SK-N-SH (cell line): ENCODE measurements around the gene CLEC9A. TPM values are rescaled to one million over a fixed set of nuclear protein-coding genes. Genes with fewer than 3 reads are reported as not detected.

Source experiments
- CTCF ChIA-PET: fragments of 300-600, 350-600 bp; formaldehyde crosslinking; extraction: SDS; loops from one replicate; lab custom pipeline; 2021; lab: Yijun Ruan, JAX
- POLR2A ChIA-PET: fragments of 350-600 bp; sonication (Branson Sonifier 250); formaldehyde crosslinking; extraction: SDS; loops from one replicate; lab custom pipeline; 2020; ENCODE audit warnings: antibody characterized with exemption, inconsistent platforms; lab: Yijun Ruan, JAX
- DNase-seq: peaks from one replicate; pipeline ENCODE4 v3.0.0; 2012
- H2AFZ ChIP-seq: fragments of 200-600 bp; sonication (generic); 2 replicates; pipeline ENCODE4 v1.8.1; 2016; ENCODE audit warnings: antibody characterized with exemption, mild to moderate bottlenecking, low read depth
- H3F3A ChIP-seq: fragments of 200-600 bp; sonication (generic); replicated peaks from 2 replicates; pipeline ENCODE3; 2016; ENCODE audit warnings: antibody characterized with exemption, mild to moderate bottlenecking; ENCODE audit not compliant: insufficient read depth
- H3K27ac ChIP-seq, 2 experiments: fragments of 200-500 bp in 1 of 2; fragments of 200-600 bp in 1 of 2; sonication (Bioruptor generic) in 1 of 2; sonication (generic), shearing (Covaris generic) in 1 of 2; 2 replicates each; pipeline versions ENCODE4 v1.5.1 to v1.6.1; 2014 to 2016; ENCODE audit warnings: low read depth in 2 of 2, inconsistent platforms in 1 of 2, low read length in 1 of 2, mild to moderate bottlenecking in 1 of 2, mixed read lengths in 1 of 2
- H3K27me3 ChIP-seq: fragments of 200-600 bp; sonication (generic), shearing (Covaris generic); 2 replicates; pipeline ENCODE4 v1.6.1; 2016; ENCODE audit warnings: mixed run types; ENCODE audit not compliant: insufficient read depth
- H3K36me3 ChIP-seq, 2 experiments: fragments of 200-500 bp in 1 of 2; fragments of 200-600 bp in 1 of 2; sonication (Bioruptor generic) in 1 of 2; sonication (generic) in 1 of 2; replicated peaks in 1 of 2; 2 replicates each; pipeline versions ENCODE3 to v1.5.1; 2014 to 2016; ENCODE audit warnings: low read length in 1 of 2, mild to moderate bottlenecking in 1 of 2; ENCODE audit not compliant: insufficient read depth in 2 of 2, control insufficient read depth in 1 of 2
- H3K4me1 ChIP-seq, 2 experiments: fragments of 200-500 bp in 1 of 2; fragments of 200-600 bp in 1 of 2; sonication (Bioruptor generic) in 1 of 2; sonication (generic), shearing (Covaris generic) in 1 of 2; 2 replicates each; pipeline versions ENCODE4 v1.5.1 to v1.6.1; 2014 to 2016; ENCODE audit warnings: low read depth in 1 of 2, low read length in 1 of 2, mixed run types in 1 of 2; ENCODE audit not compliant: insufficient read depth in 2 of 2, control insufficient read depth in 1 of 2
- H3K4me2 ChIP-seq: fragments of 200-600 bp; sonication (generic), shearing (Covaris generic); 2 replicates; pipeline ENCODE4 v1.6.1; 2017; ENCODE audit warnings: mixed run types
- H3K4me3 ChIP-seq, 2 experiments: fragments of 200-500 bp in 1 of 2; fragments of 200-600 bp in 1 of 2; sonication (Bioruptor generic) in 1 of 2; sonication (generic), shearing (Covaris generic) in 1 of 2; 2 replicates each; pipeline versions ENCODE4 v1.5.1 to v1.8.1; 2014 to 2016; ENCODE audit warnings: low read depth in 2 of 2, inconsistent platforms in 1 of 2, low read length in 1 of 2, mild to moderate bottlenecking in 1 of 2, mixed read lengths in 1 of 2, moderate library complexity in 1 of 2
- H3K79me2 ChIP-seq: fragments of 200-600 bp; sonication (generic); 2 replicates; pipeline ENCODE4 v1.8.1; 2017; ENCODE audit warnings: mild to moderate bottlenecking; ENCODE audit not compliant: insufficient read depth
- H3K9ac ChIP-seq: fragments of 200-600 bp; sonication (generic); 2 replicates; pipeline ENCODE4 v1.6.1; 2017; ENCODE audit warnings: mixed run types
- H3K9me2 ChIP-seq: fragments of 200-600 bp; sonication (generic); 2 replicates; pipeline ENCODE4 v1.6.1; 2017; ENCODE audit warnings: mixed run types
- H3K9me3 ChIP-seq: fragments of 200-600 bp; sonication (generic); 2 replicates; pipeline ENCODE4 v1.6.1; 2017; ENCODE audit warnings: mixed run types, mild to moderate bottlenecking, moderate library complexity
- H4K20me1 ChIP-seq: fragments of 200-600 bp; sonication (generic); 2 replicates; pipeline ENCODE4 v1.6.1; 2017; ENCODE audit warnings: mild to moderate bottlenecking, mixed run types; ENCODE audit not compliant: insufficient read depth
- CHD2 ChIP-seq: fragments of 150-350 bp; IDR thresholded peaks from 2 replicates; pipeline ENCODE4 v1.6.1; 2018; ENCODE audit warnings: low read length; ENCODE audit not compliant: partially characterized antibody
- CTCF ChIP-seq: fragments of 200-600 bp; sonication (generic); IDR thresholded peaks from 2 replicates; pipeline ENCODE4 v1.6.1; 2017; ENCODE audit warnings: antibody characterized with exemption, mild to moderate bottlenecking, moderate library complexity
- ELF1 ChIP-seq: IDR thresholded peaks from 2 replicates; pipeline ENCODE4 v1.4.0; 2012
- FOSL2 ChIP-seq: IDR thresholded peaks from 2 replicates; pipeline ENCODE4 v1.4.0; 2012; ENCODE audit warnings: low read depth, mild to moderate bottlenecking, moderate library complexity, borderline replicate concordance
- FOXM1 ChIP-seq: IDR thresholded peaks from 2 replicates; pipeline ENCODE4 v1.4.0; 2012; ENCODE audit warnings: low read depth, mild to moderate bottlenecking
- GATA2 ChIP-seq: sonication (generic); formaldehyde crosslinking; IDR thresholded peaks from 2 replicates; pipeline ENCODE4 v1.5.0; 2020; ENCODE audit warnings: mild to moderate bottlenecking, missing genetic modification reagents
- JUND ChIP-seq: IDR thresholded peaks from 2 replicates; pipeline ENCODE4 v1.4.0; 2012
- NRF1 ChIP-seq: IDR thresholded peaks from 2 replicates; pipeline ENCODE4 v1.6.1; 2012; ENCODE audit warnings: low read depth, mild to moderate bottlenecking, low read length
- PBX3 ChIP-seq: IDR thresholded peaks from 2 replicates; pipeline ENCODE4; 2012
- POLR2AphosphoS5 ChIP-seq: IDR thresholded peaks from 2 replicates; pipeline ENCODE4 v1.6.1; 2012; ENCODE audit warnings: low read depth, low read length
- RCOR1 ChIP-seq: fragments of 150-350 bp; IDR thresholded peaks from 2 replicates; pipeline ENCODE4 v1.6.1; 2017; ENCODE audit warnings: antibody characterized with exemption, low read length
- RFX5 ChIP-seq: IDR thresholded peaks from 2 replicates; pipeline ENCODE4 v1.6.1; 2012; ENCODE audit warnings: mild to moderate bottlenecking, improper control_type of control experiment, low read length
- SIN3A ChIP-seq: IDR thresholded peaks from 2 replicates; pipeline ENCODE4 v1.6.1; 2012; ENCODE audit warnings: low read depth, mild to moderate bottlenecking, low read length, moderate library complexity, borderline replicate concordance
- SMC3 ChIP-seq: IDR thresholded peaks from 2 replicates; pipeline ENCODE4 v1.6.1; 2012; ENCODE audit warnings: low read depth, low read length, improper control_type of control experiment
- TAF1 ChIP-seq: IDR thresholded peaks from 2 replicates; pipeline ENCODE4 v1.6.1; 2012; ENCODE audit warnings: low read depth, mild to moderate bottlenecking, low read length, moderate library complexity, borderline replicate concordance
- TEAD4 ChIP-seq: IDR thresholded peaks from 2 replicates; pipeline ENCODE4 v1.4.0; 2012; ENCODE audit warnings: mild to moderate bottlenecking, borderline replicate concordance; ENCODE audit not compliant: insufficient read depth
- USF2 ChIP-seq: fragments of 150-350 bp; IDR thresholded peaks from 2 replicates; pipeline ENCODE4 v1.6.1; 2017; ENCODE audit warnings: antibody characterized with exemption, low read length, low read depth, borderline replicate concordance
- YY1 ChIP-seq: IDR thresholded peaks from 2 replicates; pipeline ENCODE4 v1.4.0; 2012; ENCODE audit warnings: low read depth, mild to moderate bottlenecking
- WGBS: methylation state at CpG from one replicate; pipeline ENCODE4 v1.1.6; 2017; ENCODE audit warnings: low lambda C conversion rate; 5-methylcytosine and 5-hydroxymethylcytosine counted together
- polyA plus RNA-seq, 3 experiments: library from polyadenylated mRNA; depleted of rRNA; stranded (reverse); fragments of >200 nt; gene quantifications; 2 replicates each; pipeline ENCODE4 v1.2.3, GENCODE V29; 2012

The CLEC9A gene
- polyA plus RNA-seq, 1 of the 3 experiments (the other 2 are of a cell fraction), result not detected

- Histone ChIP-seq H3K9ac (no peak overlapping the region), H3K27me3 (no peaks in the 10 kb centered on the region), H3K4me1 (no peaks in the 10 kb centered on the region), H3F3A (no peaks in the 10 kb centered on the region), H3K9me3 (no peaks in the 10 kb centered on the region), H3K9me2 (no peaks in the 10 kb centered on the region), H3K4me3 (no peak overlapping the region), H3K4me2 (no peak overlapping the region), H2AFZ (no peak overlapping the region), H3K79me2 (no peaks in the 10 kb centered on the region), H3K27ac (no peak overlapping the region), H4K20me1 (no peaks in the 10 kb centered on the region), H3K36me3 (no peaks in the 10 kb centered on the region)
- POLR2A ChIA-PET, result no interaction called here
- CTCF ChIA-PET, result no interaction called here
- TF ChIP-seq NRF1, result no peak
- TF ChIP-seq GATA2, result no peak
- TF ChIP-seq SMC3, result no peak
- TF ChIP-seq ELF1, result no peak
- TF ChIP-seq TEAD4, result no peak
- no peak for TF ChIP-seq FOXM1
- no peak for TF ChIP-seq FOSL2
- no peak for TF ChIP-seq JUND
- no peak for TF ChIP-seq SIN3A
- no peak for TF ChIP-seq PBX3
- no peak for TF ChIP-seq TAF1
- no peak for TF ChIP-seq USF2
- 22% methylated on average over 6 of the region's 6 CpGs for WGBS
- DNase-seq, result no peak
Observed at GRCh38 chr12:10084733-10085132, 54.3 kb downstream of the CLEC9A start.

- H3K27me3 ChIP-seq, result 0 out of 2 replicates have a peak, but pooled peaks cover 4% of the 10 kb centered on the region
- H3K4me1 ChIP-seq, result no peaks in the 10 kb centered on the region
- H3K27ac ChIP-seq, result no peak overlapping the region
- TF ChIP-seq RFX5, result no peak
- no peak for TF ChIP-seq POLR2AphosphoS5
- no peak for TF ChIP-seq CHD2
- no peak for TF ChIP-seq YY1
- TF ChIP-seq USF2, result no peak
- TF ChIP-seq CTCF, result no peak
- TF ChIP-seq FOXM1, result no peak
- TF ChIP-seq RCOR1, result no peak
- H3K36me3 ChIP-seq, result no peaks in the 10 kb centered on the region
- H3F3A ChIP-seq, result no peaks in the 10 kb centered on the region
- POLR2A ChIA-PET, result no interaction called here
- DNase-seq, result no peak
- 14% methylated on average over 3 of the region's 3 CpGs for WGBS
- no peak overlapping the region for H3K9ac ChIP-seq
- H2AFZ ChIP-seq, result no peak overlapping the region
- no peaks in the 10 kb centered on the region for H4K20me1 ChIP-seq
- CTCF ChIA-PET, result interaction anchor here (1.4 kb wide), 1 partner anchor 67 kb away, joined by 3 read pairs; no protein-coding TSS in a partner anchor
- H3K79me2 ChIP-seq, result no peaks in the 10 kb centered on the region
- no peak overlapping the region for H3K4me3 ChIP-seq
- no peaks in the 10 kb centered on the region for H3K9me3 ChIP-seq
- H3K4me2 ChIP-seq, result no peak overlapping the region
- H3K9me2 ChIP-seq, result no peaks in the 10 kb centered on the region
Observed at GRCh38 chr12:10086387-10086786, 55.9 kb downstream of the CLEC9A start.
